ENCODE results near the gene SCAI. TPM values are rescaled to one million over a fixed set of nuclear protein-coding genes. Genes with fewer than 3 reads are reported as not detected.

Gene SCAI
- polyA plus RNA-seq, 4 donors = under 0.01 to 7.2 (median 0.69) TPM

GRCh38 chr9:125161284-125161918 lies 18.1 kb upstream of the SCAI start:
- H3K27ac ChIP-seq (ENCODE audit: low read depth in 1 of 3, low read length in 2 of 3) = no peak overlapping the region

GRCh38 chr9:125160750-125161149 lies 17.4 kb upstream of the SCAI start:
- peaks cover 0 to 4% (median 0%) of the 10 kb centered on the region in 3 donors for H3K4me1 ChIP-seq (ENCODE audit: control insufficient read depth in 3 of 3, insufficient read depth in 2 of 3, low read depth in 1 of 3, low read length in 2 of 3)
- H3K36me3 ChIP-seq (ENCODE audit: control insufficient read depth in 3 of 3, insufficient read depth in 2 of 3, low read depth in 1 of 3, low read length in 3 of 3) = peaks cover 0 to 19% (median 0%) of the 10 kb centered on the region in 3 donors
- no peak overlapping the region for H3K4me3 ChIP-seq (ENCODE audit: low read depth in 1 of 3, low read length in 3 of 3)
- H3K27me3 ChIP-seq (ENCODE audit: control insufficient read depth in 3 of 3, insufficient read depth in 3 of 3, low read length in 3 of 3) = no peaks in the 10 kb centered on the region
- no peaks in the 10 kb centered on the region for H3K9me3 ChIP-seq (ENCODE audit: control insufficient read depth in 2 of 2, insufficient read depth in 1 of 2, low read depth in 1 of 2, low read length in 1 of 2)
- FAIRE-seq (no peak), DNase-seq (peak; percentile 40 to 48)
- H3K27ac ChIP-seq (ENCODE audit: low read depth in 1 of 3, low read length in 2 of 3) = no peak overlapping the region

More at GRCh38 chr9:125161284-125161918, 18.1 kb upstream of the SCAI start:
- no peak overlapping the region for H3K4me3 ChIP-seq (ENCODE audit: low read depth in 1 of 3, low read length in 3 of 3)
- H3K9me3 ChIP-seq (ENCODE audit: control insufficient read depth in 2 of 2, insufficient read depth in 1 of 2, low read depth in 1 of 2, low read length in 1 of 2) = no peaks in the 10 kb centered on the region
- WGBS, 3 donors = 69 to 78% (median 74%) methylated on average over 3 of the region's 3 CpGs
- FAIRE-seq (no peak), DNase-seq (no peak)
- H3K36me3 ChIP-seq (ENCODE audit: control insufficient read depth in 3 of 3, insufficient read depth in 2 of 3, low read depth in 1 of 3, low read length in 3 of 3) = peaks cover 0 to 21% (median 0%) of the 10 kb centered on the region in 3 donors
- H3K27me3 ChIP-seq (ENCODE audit: control insufficient read depth in 3 of 3, insufficient read depth in 3 of 3, low read length in 3 of 3) = no peaks in the 10 kb centered on the region
- H3K4me1 ChIP-seq (ENCODE audit: control insufficient read depth in 3 of 3, insufficient read depth in 2 of 3, low read depth in 1 of 3, low read length in 2 of 3) = peaks cover 0 to 4% (median 0%) of the 10 kb centered on the region in 3 donors

- Histone ChIP-seq H3K4me1 (ENCODE audit: control insufficient read depth in 3 of 3, insufficient read depth in 2 of 3, low read depth in 1 of 3, low read length in 2 of 3) (peaks cover 0 to 4% (median 0%) of the 10 kb centered on the region in 3 donors), H3K4me3 (ENCODE audit: low read depth in 1 of 3, low read length in 3 of 3) (no peak overlapping the region), H3K27ac (ENCODE audit: low read depth in 1 of 3, low read length in 2 of 3) (no peak overlapping the region), H3K27me3 (ENCODE audit: control insufficient read depth in 3 of 3, insufficient read depth in 3 of 3, low read length in 3 of 3) (no peaks in the 10 kb centered on the region), H3K36me3 (ENCODE audit: control insufficient read depth in 3 of 3, insufficient read depth in 2 of 3, low read depth in 1 of 3, low read length in 3 of 3) (peaks cover 0 to 23% (median 9%) of the 10 kb centered on the region in 3 donors), H3K9me3 (ENCODE audit: control insufficient read depth in 2 of 2, insufficient read depth in 1 of 2, low read depth in 1 of 2, low read length in 1 of 2) (no peaks in the 10 kb centered on the region)
- 97 to 100% (median 97%) methylated on average over 2 of the region's 2 CpGs for WGBS, 3 donors
- DNase-seq (no peak), FAIRE-seq (no peak)
Measured at GRCh38 chr9:125156551-125156950, 13.2 kb upstream of the SCAI start.

- no peak for FAIRE-seq
- peaks cover 0 to 3% (median 0%) of the 10 kb centered on the region in 3 donors for H3K4me1 ChIP-seq (ENCODE audit: control insufficient read depth in 3 of 3, insufficient read depth in 2 of 3, low read depth in 1 of 3, low read length in 2 of 3)
Measured at GRCh38 chr9:125153712-125154367, 10.5 kb upstream of the SCAI start.

GRCh38 chr9:125151730-125152129 lies 8.4 kb upstream of the SCAI start:
- no peaks in the 10 kb centered on the region for H3K9me3 ChIP-seq (ENCODE audit: control insufficient read depth in 2 of 2, insufficient read depth in 1 of 2, low read depth in 1 of 2, low read length in 1 of 2)
- H3K4me1 ChIP-seq (ENCODE audit: control insufficient read depth in 3 of 3, insufficient read depth in 2 of 3, low read depth in 1 of 3, low read length in 2 of 3) = peaks cover 0 to 3% (median 0%) of the 10 kb centered on the region in 3 donors
- no peak overlapping the region for H3K27ac ChIP-seq (ENCODE audit: low read depth in 1 of 3, low read length in 2 of 3)
- H3K27me3 ChIP-seq (ENCODE audit: control insufficient read depth in 3 of 3, insufficient read depth in 3 of 3, low read length in 3 of 3) = no peaks in the 10 kb centered on the region
- no peak overlapping the region for H3K4me3 ChIP-seq (ENCODE audit: low read depth in 1 of 3, low read length in 3 of 3)
- 91 to 100% (median 92%) methylated on average over 2 of the region's 2 CpGs for WGBS, 3 donors
- FAIRE-seq (no peak), DNase-seq (no peak)
- H3K36me3 ChIP-seq (ENCODE audit: control insufficient read depth in 3 of 3, insufficient read depth in 2 of 3, low read depth in 1 of 3, low read length in 3 of 3) = peaks cover 4 to 27% (median 15%) of the 10 kb centered on the region in 3 donors

More at GRCh38 chr9:125153712-125154367, 10.5 kb upstream of the SCAI start:
- H3K4me3 ChIP-seq (ENCODE audit: low read depth in 1 of 3, low read length in 3 of 3) = no peak overlapping the region
- H3K27me3 ChIP-seq (ENCODE audit: control insufficient read depth in 3 of 3, insufficient read depth in 3 of 3, low read length in 3 of 3) = no peaks in the 10 kb centered on the region
- 82 to 92% (median 91%) methylated on average over 4 of the region's 4 CpGs for WGBS, 3 donors
- DNase-seq = no peak
- peaks cover 4 to 33% (median 15%) of the 10 kb centered on the region in 3 donors for H3K36me3 ChIP-seq (ENCODE audit: control insufficient read depth in 3 of 3, insufficient read depth in 2 of 3, low read depth in 1 of 3, low read length in 3 of 3)
- no peaks in the 10 kb centered on the region for H3K9me3 ChIP-seq (ENCODE audit: control insufficient read depth in 2 of 2, insufficient read depth in 1 of 2, low read depth in 1 of 2, low read length in 1 of 2)
- no peak overlapping the region for H3K27ac ChIP-seq (ENCODE audit: low read depth in 1 of 3, low read length in 2 of 3)

GRCh38 chr9:125150349-125151245 lies 7.3 kb upstream of the SCAI start:
- FAIRE-seq (no peak), DNase-seq (peak in 1 of 2 donors; percentile 29)
- no peak overlapping the region for H3K27ac ChIP-seq (ENCODE audit: low read depth in 1 of 3, low read length in 2 of 3)
- H3K27me3 ChIP-seq (ENCODE audit: control insufficient read depth in 3 of 3, insufficient read depth in 3 of 3, low read length in 3 of 3) = no peaks in the 10 kb centered on the region
- 63 to 79% (median 70%) methylated on average over 12 of the region's 12 CpGs for WGBS, 3 donors
- H3K36me3 ChIP-seq (ENCODE audit: control insufficient read depth in 3 of 3, insufficient read depth in 2 of 3, low read depth in 1 of 3, low read length in 3 of 3) = peaks cover 4 to 27% (median 15%) of the 10 kb centered on the region in 3 donors
- peaks cover 0 to 3% (median 0%) of the 10 kb centered on the region in 3 donors for H3K4me1 ChIP-seq (ENCODE audit: control insufficient read depth in 3 of 3, insufficient read depth in 2 of 3, low read depth in 1 of 3, low read length in 2 of 3)
- no peaks in the 10 kb centered on the region for H3K9me3 ChIP-seq (ENCODE audit: control insufficient read depth in 2 of 2, insufficient read depth in 1 of 2, low read depth in 1 of 2, low read length in 1 of 2)
- no peak overlapping the region for H3K4me3 ChIP-seq (ENCODE audit: low read depth in 1 of 3, low read length in 3 of 3)

GRCh38 chr9:125147401-125147951 lies 4.1 kb upstream of the SCAI start:
- Histone ChIP-seq H3K9me3 (ENCODE audit: control insufficient read depth in 2 of 2, insufficient read depth in 1 of 2, low read depth in 1 of 2, low read length in 1 of 2) (no peaks in the 10 kb centered on the region), H3K4me1 (ENCODE audit: control insufficient read depth in 3 of 3, insufficient read depth in 2 of 3, low read depth in 1 of 3, low read length in 2 of 3) (peaks cover 0 to 3% (median 0%) of the 10 kb centered on the region in 3 donors), H3K4me3 (ENCODE audit: low read depth in 1 of 3, low read length in 3 of 3) (no peak overlapping the region), H3K36me3 (ENCODE audit: control insufficient read depth in 3 of 3, insufficient read depth in 2 of 3, low read depth in 1 of 3, low read length in 3 of 3) (peaks cover 4 to 15% (median 13%) of the 10 kb centered on the region in 3 donors), H3K27me3 (ENCODE audit: control insufficient read depth in 3 of 3, insufficient read depth in 3 of 3, low read length in 3 of 3) (no peaks in the 10 kb centered on the region), H3K27ac (ENCODE audit: low read depth in 1 of 3, low read length in 2 of 3) (no peak overlapping the region)
- FAIRE-seq (no peak), DNase-seq (no peak)
- WGBS, 3 donors = 76 to 86% (median 85%) methylated on average over 3 of the region's 3 CpGs

- no peak overlapping the region for H3K4me3 ChIP-seq (ENCODE audit: low read depth in 1 of 3, low read length in 3 of 3)
- DNase-seq (no peak), FAIRE-seq (no peak)
- H3K27ac ChIP-seq (ENCODE audit: low read depth in 1 of 3, low read length in 2 of 3) = no peak overlapping the region
- H3K27me3 ChIP-seq (ENCODE audit: control insufficient read depth in 3 of 3, insufficient read depth in 3 of 3, low read length in 3 of 3) = no peaks in the 10 kb centered on the region
- WGBS, 3 donors = 40 to 42% (median 42%) methylated on average over 4 of the region's 4 CpGs
- H3K4me1 ChIP-seq (ENCODE audit: control insufficient read depth in 3 of 3, insufficient read depth in 2 of 3, low read depth in 1 of 3, low read length in 2 of 3) = peaks cover 0 to 3% (median 0%) of the 10 kb centered on the region in 3 donors
- H3K36me3 ChIP-seq (ENCODE audit: control insufficient read depth in 3 of 3, insufficient read depth in 2 of 3, low read depth in 1 of 3, low read length in 3 of 3) = peaks cover 4 to 12% (median 4%) of the 10 kb centered on the region in 3 donors
- no peaks in the 10 kb centered on the region for H3K9me3 ChIP-seq (ENCODE audit: control insufficient read depth in 2 of 2, insufficient read depth in 1 of 2, low read depth in 1 of 2, low read length in 1 of 2)
Measured at GRCh38 chr9:125146247-125146646, 2.9 kb upstream of the SCAI start.

Measured in small intestine (tissue), 7 donors.